SU-DHL-6 (cell line): ENCODE data around the gene MARCKS.

Experiments
- H2AFZ ChIP-seq: fragments of 200-600 bp; sonication (generic); 2 replicates; pipeline ENCODE4 v1.6.1; 2014; ENCODE audit warnings: low read depth, mild to moderate bottlenecking, moderate library complexity, mixed read lengths, antibody characterized with exemption, low read length; ENCODE audit not compliant: severe bottlenecking
- H3F3A ChIP-seq: fragments of 200-600 bp; shearing (Covaris generic); 2 replicates; pipeline ENCODE4 v1.6.0; 2016; ENCODE audit warnings: antibody characterized with exemption, mild to moderate bottlenecking; ENCODE audit not compliant: insufficient read depth
- H3K27ac ChIP-seq: fragments of 200-600 bp; sonication (generic); 2 replicates; pipeline ENCODE4 v1.5.1; 2016; ENCODE audit warnings: low read depth, mild to moderate bottlenecking, low read length, moderate library complexity, mixed read lengths
- H3K27me3 ChIP-seq: fragments of 200-600 bp; sonication (generic), shearing (Covaris generic); 2 replicates; pipeline ENCODE4 v1.6.0; 2014; ENCODE audit warnings: mild to moderate bottlenecking, low read length
- H3K36me3 ChIP-seq: fragments of 200-600 bp; sonication (generic); 2 replicates; pipeline ENCODE4 v1.6.1; 2014; ENCODE audit warnings: mild to moderate bottlenecking, low read length, mixed read lengths
- H3K4me2 ChIP-seq: fragments of 300-600, 200-600 bp; shearing (Covaris generic), sonication (generic); 2 replicates; pipeline ENCODE4 v1.6.0; 2014; ENCODE audit warnings: low read length, low read depth, mild to moderate bottlenecking; ENCODE audit not compliant: poor library complexity, severe bottlenecking
- H3K4me3 ChIP-seq: fragments of 200-600 bp; sonication (generic); 2 replicates; pipeline ENCODE4 v1.5.1; 2014; ENCODE audit warnings: antibody characterized with exemption, low read length, mild to moderate bottlenecking, mixed read lengths; ENCODE audit not compliant: insufficient read depth, poor library complexity, severe bottlenecking
- H3K79me2 ChIP-seq: fragments of 200-600 bp; sonication (generic); 2 replicates; pipeline ENCODE4 v1.6.1; 2014; ENCODE audit warnings: mild to moderate bottlenecking, low read length, moderate library complexity; ENCODE audit not compliant: insufficient read depth
- H3K9ac ChIP-seq: fragments of 200-600 bp; sonication (generic); 2 replicates; pipeline ENCODE4 v1.7.0; 2014; ENCODE audit warnings: mild to moderate bottlenecking, low read length
- H3K9me2 ChIP-seq: fragments of 200-600 bp; sonication (generic); replicated peaks from 2 replicates; pipeline ENCODE4 v1.6.1; 2014; ENCODE audit warnings: low read length; ENCODE audit not compliant: insufficient read depth
- H3K9me3 ChIP-seq: fragments of 200-600 bp; sonication (generic); 2 replicates; pipeline ENCODE4 v1.6.1; 2014; ENCODE audit warnings: low read length, mixed read lengths; ENCODE audit not compliant: insufficient read depth
- H4K20me1 ChIP-seq: fragments of 200-600 bp; sonication (generic); 2 replicates; pipeline ENCODE4 v1.6.1; 2014; ENCODE audit warnings: low read depth, mild to moderate bottlenecking, antibody characterized with exemption, low read length, moderate library complexity, mixed read lengths
- EZH2phosphoT487 ChIP-seq: fragments of 200-600 bp; sonication (generic), shearing (Covaris generic); conservative IDR thresholded peaks from 2 replicates; pipeline ENCODE4 v1.6.1; 2018; ENCODE audit warnings: mild to moderate bottlenecking, antibody characterized with exemption, low read length, moderate library complexity, mixed read lengths
- TF ChIP-seq, protein P1 (sequence below): fragments of 200-600 bp; sonication (generic); IDR thresholded peaks from one replicate; pipeline ENCODE4 v1.5.1; 2017; ENCODE audit warnings: antibody characterized with exemption, mild to moderate bottlenecking, low read length, moderate library complexity; ENCODE audit not compliant: insufficient read depth, poor library complexity, severe bottlenecking

MARCKS gene

GRCh38 chr6:113871975-113872374 is 14.8 kb downstream of the MARCKS start:
- no peak overlapping the region for H3K27ac ChIP-seq
- no peaks in the 10 kb centered on the region for H3K9me3 ChIP-seq
- H3K79me2 ChIP-seq = no peaks in the 10 kb centered on the region
- H4K20me1 ChIP-seq = no peaks in the 10 kb centered on the region
- H3K4me2 ChIP-seq = no peak overlapping the region
- H3K4me3 ChIP-seq = no peak overlapping the region
- H3K9ac ChIP-seq = no peak overlapping the region
- H3F3A ChIP-seq = no peaks in the 10 kb centered on the region
- H3K36me3 ChIP-seq = no peaks in the 10 kb centered on the region
- no peak overlapping the region for H2AFZ ChIP-seq
- no peaks in the 10 kb centered on the region for H3K9me2 ChIP-seq
- TF ChIP-seq, protein P1, sequence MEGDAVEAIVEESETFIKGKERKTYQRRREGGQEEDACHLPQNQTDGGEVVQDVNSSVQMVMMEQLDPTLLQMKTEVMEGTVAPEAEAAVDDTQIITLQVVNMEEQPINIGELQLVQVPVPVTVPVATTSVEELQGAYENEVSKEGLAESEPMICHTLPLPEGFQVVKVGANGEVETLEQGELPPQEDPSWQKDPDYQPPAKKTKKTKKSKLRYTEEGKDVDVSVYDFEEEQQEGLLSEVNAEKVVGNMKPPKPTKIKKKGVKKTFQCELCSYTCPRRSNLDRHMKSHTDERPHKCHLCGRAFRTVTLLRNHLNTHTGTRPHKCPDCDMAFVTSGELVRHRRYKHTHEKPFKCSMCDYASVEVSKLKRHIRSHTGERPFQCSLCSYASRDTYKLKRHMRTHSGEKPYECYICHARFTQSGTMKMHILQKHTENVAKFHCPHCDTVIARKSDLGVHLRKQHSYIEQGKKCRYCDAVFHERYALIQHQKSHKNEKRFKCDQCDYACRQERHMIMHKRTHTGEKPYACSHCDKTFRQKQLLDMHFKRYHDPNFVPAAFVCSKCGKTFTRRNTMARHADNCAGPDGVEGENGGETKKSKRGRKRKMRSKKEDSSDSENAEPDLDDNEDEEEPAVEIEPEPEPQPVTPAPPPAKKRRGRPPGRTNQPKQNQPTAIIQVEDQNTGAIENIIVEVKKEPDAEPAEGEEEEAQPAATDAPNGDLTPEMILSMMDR = no peak
- no peak for TF ChIP-seq EZH2phosphoT487
- no peaks in the 10 kb centered on the region for H3K27me3 ChIP-seq

DNA sequence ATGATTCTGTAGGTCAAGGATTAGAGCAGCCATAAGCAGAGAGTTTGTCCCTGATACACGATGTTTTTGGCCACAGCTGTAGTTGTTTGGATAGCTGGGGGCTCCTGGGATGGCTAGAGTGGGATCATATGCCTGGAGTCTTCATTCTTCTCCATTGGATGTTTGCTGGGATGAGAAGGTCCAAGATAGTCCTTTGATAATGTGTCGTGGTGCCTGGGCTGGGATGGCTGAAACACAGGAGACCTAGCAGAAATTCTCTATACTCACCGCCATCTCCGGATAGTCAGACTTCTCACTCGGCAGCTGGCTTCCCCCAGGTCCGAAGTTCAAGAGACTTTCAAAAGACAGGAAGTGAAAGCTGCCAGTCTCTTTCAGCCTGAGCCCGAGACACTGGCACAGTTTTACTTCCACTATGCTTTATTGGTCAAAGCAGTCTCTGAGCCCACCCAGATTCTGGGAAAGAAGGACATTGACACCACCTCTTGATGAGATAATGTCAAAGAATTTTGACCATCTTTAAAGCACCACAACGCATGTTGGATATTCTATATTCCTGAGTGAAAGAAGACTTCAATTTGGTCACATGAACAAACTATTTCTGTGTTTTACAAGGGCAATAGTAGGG is 16.0 kb downstream of the MARCKS start:
- H3K4me3 ChIP-seq = no peak overlapping the region
- peak overlapping the region; percentile 25 for H2AFZ ChIP-seq
- no peak overlapping the region for H3K27ac ChIP-seq
- H3K9ac ChIP-seq = peak overlapping the region; percentile 6; the same call in 1 of the 2 replicates
- no peaks in the 10 kb centered on the region for H3F3A ChIP-seq
- no peaks in the 10 kb centered on the region for H3K36me3 ChIP-seq
- TF ChIP-seq EZH2phosphoT487 = no peak
- TF ChIP-seq, protein P1 = no peak
- no peaks in the 10 kb centered on the region for H3K9me3 ChIP-seq
- no peaks in the 10 kb centered on the region for H3K79me2 ChIP-seq
- H3K9me2 ChIP-seq = no peaks in the 10 kb centered on the region
- peak overlapping the region; percentile 37 for H3K4me2 ChIP-seq
- H4K20me1 ChIP-seq = no peaks in the 10 kb centered on the region
- H3K27me3 ChIP-seq = no peaks in the 10 kb centered on the region

GRCh38 chr6:113875470-113875869 is 18.3 kb downstream of the MARCKS start:
- Histone ChIP-seq H4K20me1 (no peaks in the 10 kb centered on the region), H3K9ac (no peak overlapping the region), H3K9me3 (no peaks in the 10 kb centered on the region), H3K79me2 (no peaks in the 10 kb centered on the region), H3K27ac (no peak overlapping the region), H3K4me3 (no peak overlapping the region), H3F3A (no peaks in the 10 kb centered on the region), H3K9me2 (no peaks in the 10 kb centered on the region), H2AFZ (no peak overlapping the region), H3K27me3 (no peaks in the 10 kb centered on the region), H3K36me3 (no peaks in the 10 kb centered on the region), H3K4me2 (no peak overlapping the region)
- TF ChIP-seq, protein P1 = no peak
- TF ChIP-seq EZH2phosphoT487 = no peak
